GM19238 (cell line): ENCODE data around the gene BUD13.
"Not testable (repeated sequence)": the region's sequence is repeated elsewhere in the genome, so short reads cannot be mapped to it uniquely, and the experiment has no call there.

Experiments
- DNase-seq: peaks from one replicate; pipeline ENCODE4 v3.0.0; 2011; ENCODE audit warnings: low spot score; ENCODE audit not compliant: insufficient read length

BUD13 gene, protein sequence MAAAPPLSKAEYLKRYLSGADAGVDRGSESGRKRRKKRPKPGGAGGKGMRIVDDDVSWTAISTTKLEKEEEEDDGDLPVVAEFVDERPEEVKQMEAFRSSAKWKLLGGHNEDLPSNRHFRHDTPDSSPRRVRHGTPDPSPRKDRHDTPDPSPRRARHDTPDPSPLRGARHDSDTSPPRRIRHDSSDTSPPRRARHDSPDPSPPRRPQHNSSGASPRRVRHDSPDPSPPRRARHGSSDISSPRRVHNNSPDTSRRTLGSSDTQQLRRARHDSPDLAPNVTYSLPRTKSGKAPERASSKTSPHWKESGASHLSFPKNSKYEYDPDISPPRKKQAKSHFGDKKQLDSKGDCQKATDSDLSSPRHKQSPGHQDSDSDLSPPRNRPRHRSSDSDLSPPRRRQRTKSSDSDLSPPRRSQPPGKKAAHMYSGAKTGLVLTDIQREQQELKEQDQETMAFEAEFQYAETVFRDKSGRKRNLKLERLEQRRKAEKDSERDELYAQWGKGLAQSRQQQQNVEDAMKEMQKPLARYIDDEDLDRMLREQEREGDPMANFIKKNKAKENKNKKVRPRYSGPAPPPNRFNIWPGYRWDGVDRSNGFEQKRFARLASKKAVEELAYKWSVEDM

DNA sequence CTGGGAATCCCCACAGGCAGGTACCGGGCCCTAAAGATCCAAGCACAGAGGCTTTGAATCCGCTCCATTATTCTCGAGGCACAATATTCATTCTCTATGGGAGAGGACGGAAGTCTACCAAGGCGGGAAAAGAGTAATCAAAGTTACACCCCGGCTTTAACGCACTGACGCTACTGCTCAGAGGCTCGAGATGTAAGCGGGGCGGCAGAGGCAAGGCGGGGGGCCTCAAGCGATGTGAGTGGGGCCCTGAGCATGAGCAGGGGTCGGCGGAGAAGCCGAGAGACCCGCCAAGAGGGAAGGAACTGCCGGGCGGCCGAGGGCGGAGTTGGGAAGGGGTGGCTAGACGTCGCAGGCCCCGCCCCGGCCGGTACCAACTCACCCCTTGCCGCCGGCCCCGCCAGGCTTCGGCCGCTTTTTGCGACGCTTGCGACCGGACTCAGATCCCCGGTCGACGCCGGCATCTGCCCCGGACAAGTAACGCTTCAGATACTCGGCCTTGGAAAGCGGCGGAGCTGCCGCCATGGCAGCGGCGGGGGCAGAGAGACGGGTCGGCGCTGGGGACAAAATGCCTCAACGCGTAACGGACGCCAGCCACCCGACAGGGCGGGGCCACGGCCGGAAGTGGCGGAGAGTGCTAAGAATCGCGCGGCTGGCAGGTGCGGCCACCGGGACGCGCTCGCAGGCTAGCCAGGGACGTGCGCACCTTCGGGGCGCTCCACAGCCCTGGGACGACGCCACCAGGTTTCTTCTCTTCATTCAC, at the start of gene BUD13:
BUD13 (minus strand) TSS at position 545 of the 760 bp plus-strand sequence; CDS start at position 522, 23 bp downstream.
- peak; percentile 84 for DNase-seq

DNA sequence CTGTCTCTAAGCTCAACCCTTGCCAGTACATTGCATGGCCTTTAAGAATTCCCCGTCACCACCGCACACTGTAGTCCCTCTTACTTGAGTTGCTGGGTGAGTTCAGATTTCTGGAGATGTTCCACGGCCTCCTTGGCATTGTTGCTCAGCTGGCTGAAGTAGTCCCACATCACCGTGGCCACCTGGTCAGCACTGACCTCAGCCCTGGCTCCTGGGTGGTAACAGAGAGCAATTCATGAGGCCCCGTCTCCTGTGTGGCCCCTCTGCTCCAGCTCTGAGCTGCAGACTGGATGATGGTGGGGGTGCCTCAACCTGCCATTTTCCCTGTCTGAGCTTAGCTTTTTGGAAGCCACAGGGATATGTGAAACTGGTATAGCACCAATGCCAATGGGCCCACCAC, 49.8 kb upstream of the BUD13 start:
- DNase-seq = no peak

DNA sequence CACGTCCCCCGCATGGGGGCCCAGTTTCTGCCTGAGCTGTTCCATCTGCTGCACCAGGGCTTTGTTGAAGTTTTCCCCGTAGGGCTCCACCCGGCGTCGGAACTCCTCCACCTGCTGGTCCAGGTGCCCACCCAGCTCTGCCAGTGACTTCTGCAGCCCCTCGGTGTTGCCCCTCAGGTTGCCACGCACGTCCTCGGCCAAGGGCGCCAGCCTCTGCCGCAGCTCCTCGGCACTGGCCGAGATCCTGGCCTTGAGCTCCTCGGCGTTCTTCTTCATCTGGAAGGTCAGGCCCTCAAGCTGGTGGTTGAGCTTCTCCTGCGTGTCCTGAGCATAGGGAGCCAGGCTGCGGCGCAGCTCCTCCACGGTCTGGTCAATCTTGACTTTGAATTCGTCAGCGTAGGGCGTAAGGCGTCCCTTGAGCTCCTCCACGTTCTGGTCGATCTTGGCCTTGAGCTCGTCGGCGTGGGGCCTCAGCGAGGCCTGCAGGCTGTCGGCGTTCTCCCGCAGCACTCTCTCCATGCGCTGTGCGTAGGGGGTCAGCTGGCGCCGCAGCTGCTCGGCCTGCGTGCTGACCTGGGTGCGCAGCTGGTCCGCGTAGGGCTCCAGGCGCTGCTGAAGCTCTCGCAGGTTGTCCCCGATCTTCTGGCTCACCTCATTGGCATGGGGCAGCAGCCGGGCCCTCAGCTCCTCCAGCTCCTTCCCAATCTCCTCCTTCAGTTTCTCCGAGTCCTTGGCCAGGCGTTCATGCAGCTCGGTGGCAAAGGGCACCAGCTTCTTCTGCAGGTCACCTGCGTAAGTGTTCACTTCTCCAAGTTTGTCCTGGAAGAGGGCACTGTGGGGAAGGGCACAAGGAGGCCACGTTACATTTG, 48.5 kb upstream of the BUD13 start:
- no peak for DNase-seq

DNA sequence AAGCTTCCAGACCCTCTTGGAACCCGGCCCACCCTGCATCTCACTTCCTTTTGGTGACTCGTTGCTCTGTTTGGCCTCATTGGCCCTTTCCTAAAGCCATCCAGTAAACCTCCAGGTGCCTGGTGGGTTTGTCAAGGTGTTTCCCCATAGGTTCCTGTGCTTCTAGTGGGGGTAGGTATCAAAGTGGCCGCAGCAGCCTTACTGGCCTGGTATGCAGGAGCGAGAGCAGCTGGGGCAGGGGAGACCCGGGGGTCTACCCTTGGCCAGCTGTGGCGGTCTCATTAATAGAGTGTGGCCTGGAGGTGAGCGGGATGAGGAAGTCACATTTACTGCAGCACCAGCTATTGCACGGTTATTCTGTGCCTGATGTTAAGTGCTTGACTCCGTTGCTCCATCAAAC, 46.3 kb upstream of the BUD13 start:
- DNase-seq = no peak

DNA sequence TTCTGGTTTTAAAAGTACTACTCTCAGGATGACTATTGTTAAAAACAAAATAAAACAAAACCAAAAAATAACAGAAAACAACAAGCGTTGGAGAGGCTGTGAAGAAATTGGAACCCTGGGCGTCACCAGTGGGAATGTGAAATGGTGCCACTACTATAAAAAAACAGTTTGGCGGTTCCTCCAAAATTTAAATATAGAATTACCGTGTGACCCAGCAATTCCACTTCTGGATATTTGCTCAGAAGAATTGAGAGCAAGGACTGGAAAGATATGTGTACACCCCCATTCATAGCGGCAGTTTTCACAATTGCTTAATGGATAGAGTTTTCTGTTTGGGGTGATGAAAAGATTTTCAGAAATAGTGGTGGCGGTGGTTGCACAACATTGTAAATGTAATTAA, 41.7 kb upstream of the BUD13 start:
- no peak for DNase-seq

DNA sequence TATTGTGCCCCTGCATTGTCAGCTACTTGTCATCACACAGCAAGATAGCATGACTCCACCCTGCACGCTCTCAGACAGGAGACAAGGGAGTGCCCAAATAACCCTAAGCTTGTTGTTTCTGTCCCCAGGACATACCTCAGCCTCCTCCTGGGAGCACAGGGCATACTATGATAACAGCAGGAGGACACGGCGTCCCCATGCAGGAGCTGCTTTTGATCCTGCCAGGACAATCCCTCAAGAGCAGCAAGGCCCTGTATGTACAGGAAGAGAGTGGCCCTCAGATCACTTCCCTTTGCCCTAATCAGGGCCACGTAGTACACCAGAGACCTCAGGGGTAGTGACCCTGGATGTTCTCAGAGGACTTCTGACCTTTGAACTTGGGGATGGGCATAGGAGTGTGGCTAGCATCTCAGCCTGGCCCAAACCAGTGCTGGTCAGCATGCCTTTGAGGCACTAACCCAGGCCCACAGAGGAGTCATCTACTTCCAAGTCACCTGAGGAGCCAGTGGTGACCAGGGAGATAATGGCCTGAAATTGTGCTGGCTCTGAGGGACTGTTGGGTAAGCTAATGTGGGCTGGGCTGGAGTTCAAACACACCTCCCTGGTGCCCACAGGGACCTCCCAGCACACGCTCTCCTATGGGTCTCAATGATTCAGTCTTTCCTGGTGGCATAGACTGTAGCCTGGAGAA, 41.1 kb upstream of the BUD13 start:
- no peak for DNase-seq

DNA sequence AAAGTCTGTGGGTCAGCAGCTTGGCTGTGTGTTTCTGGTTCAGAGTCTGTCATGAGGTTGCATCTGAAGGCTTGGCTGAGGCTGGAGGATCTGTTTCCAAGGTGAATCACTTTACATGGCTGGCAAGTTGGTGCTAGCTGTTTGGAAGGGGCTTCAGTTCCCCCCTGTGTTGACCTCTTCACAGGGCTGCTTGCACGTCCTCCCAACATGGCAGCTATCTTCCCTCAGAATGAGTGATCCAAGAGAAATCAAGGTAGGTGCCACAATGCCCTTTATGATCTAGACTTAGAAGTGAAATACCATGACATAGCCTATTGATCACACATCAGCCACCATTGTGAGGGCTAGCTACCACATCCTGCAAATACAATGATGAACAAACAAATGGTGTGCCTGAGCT, 40.4 kb upstream of the BUD13 start:
- DNase-seq = no peak

DNA sequence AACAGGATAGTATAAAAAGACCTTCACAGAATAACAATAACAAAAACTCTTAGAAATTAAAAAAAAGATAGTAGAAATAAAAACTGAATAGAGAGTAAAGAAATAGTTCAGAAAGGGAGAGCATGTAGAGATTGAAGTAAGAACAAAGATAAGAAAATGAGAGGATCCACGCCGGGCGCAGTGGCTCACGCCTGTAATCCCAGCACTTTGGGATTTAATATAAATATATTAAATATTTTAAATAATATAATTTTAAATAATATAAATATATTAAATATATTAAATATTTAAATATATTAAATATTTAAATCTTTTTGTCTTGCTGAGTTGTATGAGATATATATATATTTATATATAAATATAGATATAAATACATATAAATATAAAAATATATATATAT, 39.3 kb upstream of the BUD13 start:
- DNase-seq = no peak

DNA sequence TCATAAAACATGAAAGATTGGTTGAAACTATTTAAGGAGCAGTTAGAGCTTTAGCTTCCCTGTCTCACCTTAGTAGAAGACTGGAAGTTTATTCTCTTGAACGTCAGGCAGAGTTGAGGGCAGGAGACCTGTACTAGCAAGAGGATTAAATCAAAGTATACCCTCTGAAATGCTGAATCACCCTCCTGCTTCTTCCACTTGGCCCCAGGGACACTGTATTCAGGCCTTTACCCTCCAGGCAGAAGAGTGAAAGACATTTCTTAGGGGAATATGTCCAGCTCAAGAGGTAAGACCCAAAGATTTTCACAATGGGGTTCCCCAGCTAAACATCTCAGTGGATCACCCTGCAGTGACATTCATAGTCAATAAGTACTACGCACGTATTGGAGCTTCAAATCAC, 38.4 kb upstream of the BUD13 start:
- no peak for DNase-seq

DNA sequence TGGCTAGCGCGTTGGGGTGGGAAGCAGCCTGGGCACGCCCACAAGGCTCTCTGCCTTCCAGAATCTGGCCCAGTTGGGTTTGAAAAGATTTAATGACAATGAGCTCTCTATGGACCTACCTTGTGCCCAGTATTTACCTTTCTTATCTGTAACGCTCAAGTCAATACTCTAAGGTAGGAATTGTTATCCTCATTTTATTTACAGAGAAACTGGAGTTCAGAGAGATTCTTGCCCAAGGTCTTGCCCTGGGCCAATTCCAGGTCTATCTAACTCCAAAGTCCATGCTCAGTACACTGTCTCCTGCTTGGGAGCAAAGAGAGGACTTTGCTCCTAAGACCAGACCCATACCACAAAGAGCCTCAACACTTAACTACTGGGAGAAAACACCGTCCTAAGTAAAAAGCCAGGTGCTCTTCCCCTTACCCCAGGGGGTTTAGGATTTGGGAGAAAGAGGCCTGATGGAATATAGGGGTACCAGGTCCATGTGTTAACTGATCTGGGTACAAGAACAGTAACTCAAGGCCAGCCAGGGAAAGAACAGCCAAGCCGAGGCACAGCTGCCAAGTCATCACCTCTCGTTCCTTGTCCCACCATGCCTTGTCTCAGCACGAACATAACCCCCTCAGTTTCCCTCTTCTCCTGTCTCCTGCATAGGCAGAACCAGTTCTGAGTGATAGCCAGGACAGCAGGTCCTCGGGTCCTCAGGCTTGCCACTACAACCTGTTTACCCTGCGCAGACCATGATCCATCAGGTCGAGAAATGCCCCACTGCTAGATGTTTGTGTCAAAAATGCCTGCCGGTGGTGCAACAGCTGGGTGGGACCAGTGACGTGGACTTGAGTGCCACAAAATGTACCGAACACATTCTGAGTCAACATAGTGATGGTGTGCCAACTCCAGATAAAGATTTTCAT, 35.7 kb upstream of the BUD13 start:
- DNase-seq = no peak

DNA sequence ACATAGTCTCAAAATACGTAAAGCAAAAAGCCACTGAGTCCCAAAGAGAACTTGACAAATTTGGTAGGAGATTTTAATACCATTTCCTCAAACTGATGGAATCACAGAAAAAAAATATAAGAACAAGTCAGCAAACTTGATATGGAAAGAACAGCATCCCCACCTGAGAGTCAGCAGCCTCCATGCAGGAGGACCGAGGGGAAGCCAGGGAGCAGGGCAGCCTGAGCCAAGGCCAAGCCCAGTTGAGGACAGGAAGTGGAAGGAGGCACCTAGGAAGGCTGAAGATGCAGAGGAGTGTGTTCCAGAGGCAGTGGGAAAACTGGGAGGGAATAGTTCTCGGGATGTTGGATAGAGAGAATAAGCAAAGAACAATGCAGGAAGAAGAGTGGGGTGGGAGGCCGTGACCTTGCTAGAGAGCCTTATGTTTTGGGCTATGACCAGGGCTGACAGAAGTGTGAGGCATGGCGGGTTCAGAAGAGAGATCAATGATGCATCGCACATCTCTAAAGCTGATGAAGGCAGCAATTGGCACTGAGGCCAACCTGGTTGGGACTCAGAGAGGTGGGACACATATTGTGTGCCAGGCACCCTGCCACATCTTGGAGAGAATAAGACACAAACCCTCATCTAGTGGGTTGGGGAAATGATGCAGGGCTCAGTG, 34.9 kb upstream of the BUD13 start:
- no peak for DNase-seq

DNA sequence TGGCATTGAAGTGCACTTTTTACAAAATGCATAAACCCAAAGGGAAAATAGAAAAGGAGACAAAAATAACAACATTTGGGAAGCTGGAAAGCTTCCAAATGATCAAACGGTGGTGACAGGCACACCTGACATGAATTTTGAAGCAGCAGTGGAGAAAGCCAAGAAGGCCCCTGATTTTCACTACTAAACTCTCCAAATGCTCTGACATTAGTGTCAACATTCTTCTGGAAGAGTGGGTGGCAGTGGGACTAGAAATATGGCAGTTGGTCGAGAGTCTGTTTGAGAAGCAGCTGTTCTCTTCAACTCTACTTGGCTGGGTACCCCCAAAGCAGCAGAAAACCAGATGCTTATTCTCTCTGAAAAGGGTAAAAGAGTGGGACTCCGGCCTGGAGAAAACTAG, 31.2 kb upstream of the BUD13 start:
- no peak for DNase-seq

DNA sequence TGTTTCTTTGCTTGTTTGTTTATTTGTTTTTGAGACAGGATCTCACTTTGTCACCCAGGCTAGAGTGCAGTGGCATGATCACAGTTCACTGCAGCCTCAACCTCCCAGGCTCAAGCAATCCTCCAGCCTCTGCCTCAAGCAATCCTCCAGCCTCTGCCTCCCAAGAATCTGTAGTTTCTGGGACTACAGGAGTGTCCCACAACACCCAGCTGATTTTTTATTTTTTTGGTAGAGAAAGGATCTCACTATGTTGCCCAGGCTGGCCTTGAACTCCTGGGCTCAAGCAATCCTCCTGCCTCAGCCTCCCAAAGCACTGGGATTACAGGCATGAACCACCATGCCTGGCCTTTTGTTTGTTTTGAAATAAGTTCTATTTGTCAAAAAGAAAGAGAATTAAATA, 28.9 kb upstream of the BUD13 start:
- DNase-seq = not testable (repeated sequence)

DNA sequence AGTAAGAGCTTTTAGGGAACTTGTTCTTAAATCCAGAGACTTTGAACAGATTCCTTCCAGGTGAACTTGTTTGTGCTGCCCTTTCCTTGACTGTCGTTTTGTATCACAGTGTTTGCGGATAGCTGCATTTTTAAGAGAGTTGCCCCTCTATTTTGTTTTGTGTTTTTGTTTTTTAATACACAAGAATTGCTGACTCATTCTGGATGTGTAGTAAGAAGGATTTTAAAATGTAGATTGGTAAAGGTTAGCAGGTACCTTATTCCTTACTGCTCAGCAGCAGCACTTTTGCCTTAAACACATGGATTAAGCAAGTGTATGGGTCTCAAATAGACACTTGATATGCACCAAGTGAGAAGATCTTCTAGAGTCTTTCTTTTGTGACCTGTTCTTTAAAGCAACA, 27.8 kb upstream of the BUD13 start:
- no peak for DNase-seq

DNA sequence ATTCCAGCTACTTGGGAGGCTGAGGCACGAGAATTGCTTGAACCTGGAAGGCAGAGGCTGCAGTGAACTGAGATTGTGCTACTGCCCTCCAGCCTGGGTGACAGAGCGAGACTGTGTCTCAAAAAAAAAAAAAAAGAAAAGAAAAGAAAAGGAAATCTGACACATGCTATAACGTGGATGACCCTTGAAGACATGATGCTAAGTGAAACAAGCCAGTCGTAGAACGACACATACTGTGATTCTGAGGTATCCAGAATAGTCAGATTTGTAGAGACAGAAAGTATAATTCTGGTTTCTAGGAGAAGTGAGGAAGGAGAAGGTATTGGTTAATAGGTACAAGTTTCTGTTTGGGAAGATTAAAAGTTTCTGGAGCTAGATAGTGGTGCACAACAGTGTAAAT, 25.6 kb upstream of the BUD13 start:
- DNase-seq = no peak

DNA sequence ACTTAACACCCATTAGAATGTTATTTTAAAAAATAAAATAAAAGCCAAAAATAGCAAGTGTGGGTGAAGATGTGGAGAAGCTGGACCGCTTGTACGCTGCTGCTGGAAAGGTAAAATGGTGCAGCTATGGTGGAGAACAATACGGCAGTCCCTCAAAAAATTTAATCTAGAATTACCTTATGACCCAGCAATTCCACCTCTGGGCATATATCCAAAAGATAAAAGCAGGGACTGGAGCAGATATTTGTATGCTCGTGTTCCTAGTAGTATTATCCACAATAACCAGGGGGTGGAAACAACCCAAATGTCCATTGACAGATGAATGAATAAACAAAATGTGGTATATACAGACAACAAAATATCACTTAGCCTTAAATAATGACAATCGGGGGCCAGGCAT, 25.0 kb upstream of the BUD13 start:
- no peak for DNase-seq

DNA sequence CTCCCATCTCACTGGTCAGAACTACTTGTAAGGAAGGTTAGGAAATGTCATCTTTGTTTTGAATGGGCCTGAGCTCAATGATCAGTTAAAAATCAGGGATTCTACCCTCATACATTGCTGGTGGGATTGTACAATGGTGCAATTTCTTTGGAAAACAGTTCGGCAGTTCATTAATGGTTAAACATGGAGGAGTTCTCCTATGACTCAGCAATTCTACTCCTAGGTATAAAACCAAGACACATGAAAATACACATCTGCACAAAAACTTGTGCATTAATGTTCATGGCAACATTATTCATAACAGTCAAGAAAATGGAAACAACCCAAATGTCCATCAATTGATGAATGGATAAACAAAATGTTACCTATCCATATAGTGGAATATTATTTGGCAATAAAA, 23.8 kb upstream of the BUD13 start:
- DNase-seq = no peak

DNA sequence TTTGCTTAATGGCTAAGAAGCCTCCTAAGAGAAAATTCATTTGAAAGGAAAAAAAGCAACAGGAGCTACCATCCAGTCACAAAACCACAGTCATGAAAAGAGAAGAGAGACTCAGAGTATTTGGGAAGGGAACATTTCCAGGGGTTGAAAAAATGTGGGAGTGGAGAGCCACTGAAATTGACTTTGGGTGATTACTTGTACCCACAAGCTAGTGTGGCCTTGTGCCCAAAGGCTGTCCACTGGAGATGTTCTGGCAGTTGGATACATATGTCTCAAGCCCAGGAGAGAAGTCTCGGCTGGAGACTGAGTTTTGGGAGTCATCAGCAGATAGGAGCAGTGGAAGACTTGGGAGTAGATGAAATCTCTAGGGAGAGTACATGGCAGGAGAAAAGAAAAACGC, 22.1 kb upstream of the BUD13 start:
- DNase-seq = no peak

DNA sequence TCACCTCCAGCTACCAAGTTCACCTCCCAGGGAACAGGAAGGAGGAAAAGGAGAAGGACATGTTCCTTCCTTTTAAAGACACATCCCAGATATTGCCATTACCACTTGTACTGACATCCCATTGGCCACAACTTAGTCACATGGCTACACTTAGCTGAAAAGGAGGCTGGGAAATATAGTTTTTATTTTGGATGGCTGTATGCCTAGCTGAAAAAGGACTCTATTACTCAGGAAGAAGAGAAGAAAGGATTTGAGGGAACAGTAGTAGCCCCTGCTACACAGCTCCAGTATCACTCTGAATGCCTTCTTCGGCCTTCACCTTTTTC, 20.9 kb upstream of the BUD13 start:
- no peak for DNase-seq
